Stimulated activated CD4-positive, alpha-beta T cell treated with anti-CD3 and anti-CD28 coated beads, Interleukin-4, amount 100 ng/mL, for 24 hours (primary cell): ENCODE results near the gene PLPPR1.
"Not testable (repeated sequence)": the region's sequence is repeated elsewhere in the genome, so short reads cannot be mapped to it uniquely, and the experiment has no call there.

Source experiments
- DNase-seq: peaks from one replicate; pipeline ENCODE4 v3.0.0-alpha.2; 2020

The PLPPR1 gene

DNA sequence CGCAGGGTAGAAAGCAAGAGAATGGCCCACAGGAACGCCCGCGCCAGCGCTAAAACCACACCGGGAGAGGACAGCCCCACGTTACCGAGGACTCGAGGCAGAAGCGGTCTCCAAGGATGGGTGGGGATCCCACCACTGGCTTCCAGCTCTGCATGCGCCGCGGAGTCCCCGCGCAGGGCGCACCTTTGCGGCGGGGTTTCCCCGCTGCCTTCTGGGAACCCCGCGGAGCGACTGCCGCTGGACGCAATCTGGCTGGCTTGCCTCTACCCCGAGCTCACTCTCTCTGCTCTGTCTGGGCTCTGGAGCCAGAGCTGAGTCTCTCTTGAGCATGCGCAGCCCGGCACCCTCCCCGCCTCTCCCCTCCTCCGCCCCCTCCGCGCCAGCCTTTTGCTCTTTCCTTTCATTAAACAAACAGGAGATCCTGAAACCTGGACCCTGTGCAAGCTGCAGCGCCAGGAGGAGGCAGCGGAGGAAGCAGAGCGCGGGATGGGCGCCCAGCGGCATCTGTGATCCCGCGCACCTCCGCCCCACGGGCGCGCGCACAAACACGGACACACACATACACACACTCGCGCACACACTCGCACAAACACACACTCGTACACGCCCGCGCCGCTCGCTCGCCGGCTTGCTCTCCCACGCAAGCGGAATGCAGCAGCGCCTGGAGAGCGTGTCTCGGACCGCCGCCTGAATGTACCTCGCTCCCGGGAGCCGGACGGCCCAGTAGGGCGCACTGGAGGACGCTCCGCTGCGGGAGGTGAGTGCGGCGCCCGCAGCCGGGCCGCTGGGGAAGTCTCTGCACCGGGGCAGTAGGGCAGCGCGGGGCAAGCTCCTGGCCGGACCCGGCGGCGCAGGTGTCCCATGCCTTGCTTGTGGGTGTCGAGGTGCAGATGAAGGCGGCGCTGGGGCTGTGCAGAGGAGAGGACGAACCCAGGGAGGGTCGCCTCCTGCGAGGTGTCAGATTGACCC, at the start of gene PLPPR1:
PLPPR1 (plus strand) TSS at position 382 of the 969 bp plus-strand sequence.
- DNase-seq = no peak

DNA sequence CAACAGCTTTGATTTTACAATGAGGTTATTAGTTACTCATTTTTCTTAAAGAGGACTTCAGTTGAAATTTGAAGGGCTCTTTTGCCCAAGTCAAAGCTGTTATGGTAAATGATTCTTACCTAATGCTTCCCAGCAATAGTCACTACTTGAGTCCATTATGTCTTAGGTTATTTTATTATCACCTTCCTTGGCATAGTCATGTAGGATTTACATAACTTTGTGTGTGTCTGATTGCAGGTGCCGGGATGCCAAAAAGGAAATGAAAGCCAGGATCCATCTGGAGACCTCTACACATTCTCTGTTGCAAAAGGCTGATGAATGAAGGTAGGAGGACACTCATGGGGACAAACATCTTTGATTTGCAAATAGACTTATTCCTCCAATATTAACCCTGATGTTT, 38.8 kb upstream of the PLPPR1 start:
- no peak for DNase-seq

DNA sequence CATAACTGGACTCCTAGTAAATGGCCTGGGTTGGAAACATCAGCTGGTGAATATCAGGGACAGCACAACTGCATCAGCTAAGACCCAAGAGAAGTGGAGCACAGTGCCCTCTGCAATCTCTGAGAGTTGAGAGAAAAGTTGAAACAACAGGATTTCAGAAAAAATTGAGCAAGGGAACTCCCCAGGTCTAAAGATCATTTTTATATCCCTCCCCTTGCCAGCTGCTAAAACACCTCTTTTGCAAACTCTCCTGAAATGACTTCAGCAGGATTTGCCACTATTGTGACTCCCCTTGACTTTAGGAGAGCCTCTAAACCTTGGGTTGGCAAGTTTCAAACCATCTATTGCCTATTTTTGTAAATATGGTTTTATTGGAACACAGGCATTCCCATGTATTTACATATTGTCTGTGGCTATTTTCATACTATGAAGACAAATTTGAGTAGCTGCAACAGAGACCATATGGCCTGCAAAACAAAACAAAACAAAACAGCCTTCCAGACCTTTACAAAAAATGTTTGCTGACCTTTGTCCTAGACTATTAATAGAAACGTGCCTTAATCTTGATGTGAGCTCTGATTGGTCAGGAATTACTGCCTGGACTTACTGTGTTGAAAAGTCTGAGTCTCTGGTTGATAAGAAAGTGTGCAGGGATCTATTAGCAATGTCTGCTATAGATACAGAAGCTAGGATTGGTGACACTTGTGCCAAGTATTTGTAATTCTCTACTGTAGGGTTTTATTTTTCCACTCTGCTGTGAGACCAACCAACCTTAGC, 37.7 kb upstream of the PLPPR1 start:
- no peak for DNase-seq

DNA sequence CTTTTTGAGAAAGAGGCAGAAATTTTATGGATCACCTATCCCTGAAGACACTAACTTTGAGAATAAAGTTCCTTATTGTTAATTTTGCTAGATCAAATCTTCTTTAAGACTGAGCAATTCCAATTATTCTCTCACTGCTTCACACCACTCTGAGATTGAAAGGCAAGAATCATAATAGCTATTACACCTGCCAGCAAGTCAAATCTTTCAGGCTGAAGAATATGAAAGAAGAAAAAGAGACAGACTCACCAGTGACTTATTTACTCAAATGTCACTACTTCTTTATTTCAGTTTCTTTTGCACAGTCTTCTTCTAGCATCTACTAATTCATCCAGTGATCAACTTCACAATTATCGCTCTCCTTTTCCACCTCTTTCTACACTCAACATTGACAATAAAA, 35.9 kb upstream of the PLPPR1 start:
- DNase-seq = no peak

GRCh38 chr9:100999906-101000544, 28.5 kb upstream of the PLPPR1 start:
- no peak for DNase-seq

- no peak for DNase-seq
These were observed 23.3 kb upstream of the PLPPR1 start for GRCh38 chr9:101005246-101005645.

- DNase-seq = no peak
These were observed 14.0 kb upstream of the PLPPR1 start for GRCh38 chr9:101014566-101014965.

GRCh38 chr9:101018467-101018866, 10.1 kb upstream of the PLPPR1 start:
- no peak for DNase-seq

DNA sequence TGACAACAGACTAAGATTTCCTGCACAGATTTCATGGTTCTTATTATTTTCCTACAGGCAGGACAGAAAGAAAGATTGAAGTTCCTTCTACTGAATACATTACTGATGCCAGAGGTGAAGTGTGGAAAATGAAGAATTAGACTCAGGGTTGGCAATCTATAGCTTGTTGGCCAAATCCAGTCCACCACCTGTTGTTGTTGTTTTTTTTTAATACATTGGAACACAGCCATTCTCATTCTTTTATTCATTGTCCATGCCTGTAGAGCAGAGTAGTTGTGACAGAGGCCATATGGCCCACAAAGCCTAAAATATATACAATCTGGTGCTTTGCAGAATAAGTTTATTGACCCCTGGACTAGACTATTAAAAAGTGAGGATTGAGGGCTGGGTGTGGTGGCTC, 5.8 kb upstream of the PLPPR1 start:
- no peak for DNase-seq

DNA sequence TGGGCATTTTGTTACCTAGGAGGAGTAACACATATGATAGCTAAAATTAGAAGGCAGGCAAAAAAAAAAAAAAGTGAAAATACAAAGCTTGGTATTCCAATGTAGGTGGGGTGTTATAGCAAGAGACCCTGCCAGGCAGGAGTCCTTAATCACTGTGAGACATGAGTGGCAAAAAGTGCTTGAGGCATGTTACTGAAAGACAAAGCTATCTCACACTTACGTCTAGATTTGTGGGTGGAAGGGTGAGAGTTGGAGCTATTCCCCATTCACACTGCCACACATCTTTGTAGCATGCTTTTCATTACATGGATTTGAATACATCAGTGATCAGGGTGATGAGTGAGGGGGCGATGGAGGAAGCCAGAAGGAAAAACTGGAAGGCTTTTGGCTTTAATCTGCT, 2.6 kb upstream of the PLPPR1 start:
- DNase-seq = no peak

- no peak for DNase-seq
These were observed 1.7 kb upstream of the PLPPR1 start for GRCh38 chr9:101026824-101027223.

- DNase-seq = no peak
These were observed 1.3 kb upstream of the PLPPR1 start for GRCh38 chr9:101027236-101027635.

DNA sequence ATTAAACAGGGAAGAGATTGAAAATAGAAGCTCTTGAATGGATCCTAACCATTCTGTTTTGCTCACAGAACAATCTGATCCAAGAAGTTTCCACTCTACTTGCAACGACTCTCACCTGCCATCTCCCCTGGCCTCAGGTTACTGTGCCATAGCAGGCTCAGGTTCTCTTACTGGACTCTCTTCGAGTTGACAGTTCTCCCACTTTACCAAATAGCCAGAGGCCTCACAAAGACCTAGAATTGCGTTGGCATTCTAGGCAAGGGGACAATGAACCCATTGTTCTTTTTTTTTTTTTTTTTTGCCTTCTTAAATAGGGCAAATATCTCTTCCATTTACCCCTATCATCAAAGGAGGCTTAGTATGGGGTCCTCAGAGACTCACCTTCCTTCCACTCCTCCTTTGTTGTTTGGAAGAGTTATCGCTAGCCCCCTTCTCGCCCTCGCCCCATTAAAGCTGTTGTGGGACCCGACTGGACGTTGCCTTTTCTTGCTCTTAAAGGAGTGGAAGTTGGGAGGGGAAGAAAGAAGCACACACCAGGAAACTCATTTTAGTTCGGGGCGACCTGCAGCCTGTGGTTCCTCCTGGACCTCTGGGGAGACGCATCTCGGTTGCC, 688 bp upstream of the PLPPR1 start:
- DNase-seq = no peak

- DNase-seq = no peak
These were observed 973 bp downstream of the PLPPR1 start for GRCh38 chr9:101029315-101030085.

DNA sequence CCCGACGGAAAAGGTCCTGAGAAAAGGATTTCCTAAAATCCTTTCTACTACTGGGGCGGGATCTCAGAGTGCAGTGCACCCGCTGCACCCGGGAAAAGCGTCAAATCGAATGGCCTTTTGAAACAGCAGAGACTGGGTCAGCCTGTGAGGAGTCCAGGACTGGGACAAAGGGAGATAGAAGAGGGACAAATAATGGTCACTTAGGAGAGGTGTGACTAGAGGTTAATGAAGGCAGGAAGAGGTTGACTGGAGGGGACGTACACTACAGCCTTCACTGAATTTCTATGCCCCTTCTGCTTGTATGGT, 1.5 kb downstream of the PLPPR1 start:
- no peak for DNase-seq

DNA sequence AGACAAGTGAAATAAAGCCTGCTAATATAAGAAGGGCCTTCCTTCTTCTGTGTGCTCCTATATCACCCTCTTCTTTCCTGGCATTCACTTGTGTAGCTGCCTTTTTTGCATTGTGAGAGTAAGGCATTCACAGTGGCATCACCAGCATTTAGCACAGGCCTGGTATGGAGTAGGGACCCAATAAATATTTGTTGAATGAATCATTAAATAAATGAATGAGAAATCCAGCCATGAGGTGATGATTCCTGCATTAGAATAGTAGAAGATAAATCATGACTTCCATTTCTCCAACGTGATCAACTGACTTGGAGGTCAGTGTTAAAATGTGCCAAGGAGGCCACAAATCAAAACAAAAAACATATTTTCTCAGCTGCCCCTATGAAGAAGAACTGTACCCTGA, 3.9 kb downstream of the PLPPR1 start:
- DNase-seq = no peak

DNA sequence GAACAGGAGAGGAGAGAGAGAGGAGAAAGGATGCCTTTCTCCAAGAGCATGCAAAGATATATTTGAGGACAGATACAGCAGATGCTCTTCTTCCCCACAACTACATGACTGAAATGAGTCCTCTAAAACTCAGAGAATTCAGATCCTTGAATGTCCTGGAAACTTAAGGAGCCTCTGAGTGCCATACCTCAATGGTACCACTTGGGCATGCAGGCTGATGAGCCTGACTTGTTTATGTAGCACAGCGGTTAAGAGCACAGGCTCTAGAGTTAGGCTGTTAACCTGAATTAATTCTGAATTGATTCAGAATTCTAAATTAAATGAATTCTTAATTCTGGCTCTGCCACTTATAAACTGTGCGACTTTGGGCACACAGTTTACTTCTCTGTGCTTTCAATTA, 5.7 kb downstream of the PLPPR1 start:
- DNase-seq = no peak

DNA sequence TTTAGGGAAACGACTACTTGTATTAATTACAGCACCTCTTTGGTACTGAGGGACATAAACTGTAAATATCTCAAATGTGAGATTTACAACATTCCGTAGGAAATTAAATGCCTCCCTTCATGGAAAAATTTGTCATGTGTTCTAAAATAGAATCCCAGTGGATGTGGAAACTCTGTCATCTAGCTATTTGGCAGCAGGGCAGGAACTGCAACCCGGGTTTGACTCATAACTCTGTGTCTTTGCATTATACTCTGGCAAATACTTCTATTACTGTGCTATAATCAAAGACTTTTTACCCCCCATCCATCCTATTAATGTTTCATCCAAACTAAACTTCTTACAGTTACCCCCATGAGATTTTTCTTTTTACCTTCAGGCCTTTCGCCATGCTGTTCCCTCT, 6.6 kb downstream of the PLPPR1 start:
- DNase-seq = no peak

DNA sequence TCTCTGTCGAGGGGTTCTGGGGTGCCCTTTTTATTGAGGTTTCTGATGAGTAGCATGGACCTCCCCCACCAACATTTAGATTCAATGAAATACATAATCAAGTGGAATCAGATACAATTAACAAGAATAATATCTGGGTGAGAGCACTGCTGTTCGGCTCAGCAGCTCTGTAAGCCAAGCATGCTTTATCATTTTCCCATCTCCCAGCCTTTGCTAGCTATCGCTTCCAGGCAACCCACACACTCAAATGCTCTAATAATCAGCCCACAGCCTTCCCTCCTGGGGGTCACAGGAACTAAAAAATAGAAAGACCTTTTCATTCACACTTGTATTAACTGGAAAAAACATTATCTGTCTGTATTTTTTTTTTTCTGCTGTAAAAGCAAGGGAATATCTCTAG, 8.9 kb downstream of the PLPPR1 start:
- DNase-seq = no peak

- no peak for DNase-seq
These were observed 10.0 kb downstream of the PLPPR1 start for GRCh38 chr9:101038488-101038887.

GRCh38 chr9:101039581-101039980, 11.1 kb downstream of the PLPPR1 start:
- not testable (repeated sequence) for DNase-seq

- no peak for DNase-seq
These were observed 19.4 kb downstream of the PLPPR1 start for GRCh38 chr9:101047848-101048397.
